ENCODE measurements around the gene KIF4B.
"Not testable (repeated sequence)": the region's sequence is repeated elsewhere in the genome, so short reads cannot be mapped to it uniquely, and the experiment has no call there.

The KIF4B gene

DNA sequence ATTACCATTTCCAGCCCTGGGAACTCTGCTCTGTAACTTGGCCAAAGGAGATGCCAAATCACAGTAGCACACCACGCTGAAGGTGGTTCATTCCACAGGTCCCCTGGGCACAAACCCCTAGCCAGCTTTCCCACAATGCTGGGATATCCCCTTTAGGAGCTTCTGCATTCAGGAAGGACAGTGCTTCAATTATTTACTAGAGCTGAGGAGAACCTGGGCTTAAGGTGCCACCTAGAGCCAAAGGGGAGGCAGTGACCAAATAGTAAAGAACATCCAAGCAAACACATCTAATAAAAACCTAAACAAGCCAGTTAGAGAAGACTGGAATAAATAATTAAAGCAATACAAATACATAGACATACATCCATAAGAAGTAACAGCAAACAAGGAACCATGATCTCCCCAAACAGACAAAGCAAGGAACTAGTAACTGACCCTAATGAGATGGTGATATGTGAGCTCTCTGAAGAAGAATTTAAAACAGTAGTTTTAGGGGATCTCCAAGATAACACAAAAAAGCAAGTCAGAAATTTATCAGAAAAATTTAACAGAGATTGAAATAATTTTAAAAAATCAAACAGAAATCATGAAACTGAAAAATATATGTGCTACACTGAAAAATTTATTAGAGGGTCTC, 14.6 kb downstream of the KIF4B start:
- Histone ChIP-seq H2AFZ (ENCODE audit: low read depth) (no peak overlapping the region), H3K4me3 (IDR thresholded peaks at IDR 0.05; ENCODE audit: insufficient read depth, low read depth, low read length) (no peak overlapping the region), H3K4me1 (ENCODE audit: low read depth, poor library complexity, severe bottlenecking) (no peaks in the 10 kb centered on the region), H4K20me1 (ENCODE audit: insufficient read depth) (no peaks in the 10 kb centered on the region), H3K79me2 (ENCODE audit: insufficient read depth, low read depth) (no peaks in the 10 kb centered on the region), H3K4me2 (no peak overlapping the region), H3K36me3 (ENCODE audit: insufficient read depth) (no peaks in the 10 kb centered on the region), H3K27me3 (ENCODE audit: insufficient read depth, low read depth) (no peaks in the 10 kb centered on the region), H3K27ac (no peak overlapping the region), H3K9ac (no peak overlapping the region)
- TF ChIP-seq, protein P1, sequence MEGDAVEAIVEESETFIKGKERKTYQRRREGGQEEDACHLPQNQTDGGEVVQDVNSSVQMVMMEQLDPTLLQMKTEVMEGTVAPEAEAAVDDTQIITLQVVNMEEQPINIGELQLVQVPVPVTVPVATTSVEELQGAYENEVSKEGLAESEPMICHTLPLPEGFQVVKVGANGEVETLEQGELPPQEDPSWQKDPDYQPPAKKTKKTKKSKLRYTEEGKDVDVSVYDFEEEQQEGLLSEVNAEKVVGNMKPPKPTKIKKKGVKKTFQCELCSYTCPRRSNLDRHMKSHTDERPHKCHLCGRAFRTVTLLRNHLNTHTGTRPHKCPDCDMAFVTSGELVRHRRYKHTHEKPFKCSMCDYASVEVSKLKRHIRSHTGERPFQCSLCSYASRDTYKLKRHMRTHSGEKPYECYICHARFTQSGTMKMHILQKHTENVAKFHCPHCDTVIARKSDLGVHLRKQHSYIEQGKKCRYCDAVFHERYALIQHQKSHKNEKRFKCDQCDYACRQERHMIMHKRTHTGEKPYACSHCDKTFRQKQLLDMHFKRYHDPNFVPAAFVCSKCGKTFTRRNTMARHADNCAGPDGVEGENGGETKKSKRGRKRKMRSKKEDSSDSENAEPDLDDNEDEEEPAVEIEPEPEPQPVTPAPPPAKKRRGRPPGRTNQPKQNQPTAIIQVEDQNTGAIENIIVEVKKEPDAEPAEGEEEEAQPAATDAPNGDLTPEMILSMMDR (conservative IDR thresholded peaks at IDR 0.05; ENCODE audit: low read depth, low read length): no peak

DNA sequence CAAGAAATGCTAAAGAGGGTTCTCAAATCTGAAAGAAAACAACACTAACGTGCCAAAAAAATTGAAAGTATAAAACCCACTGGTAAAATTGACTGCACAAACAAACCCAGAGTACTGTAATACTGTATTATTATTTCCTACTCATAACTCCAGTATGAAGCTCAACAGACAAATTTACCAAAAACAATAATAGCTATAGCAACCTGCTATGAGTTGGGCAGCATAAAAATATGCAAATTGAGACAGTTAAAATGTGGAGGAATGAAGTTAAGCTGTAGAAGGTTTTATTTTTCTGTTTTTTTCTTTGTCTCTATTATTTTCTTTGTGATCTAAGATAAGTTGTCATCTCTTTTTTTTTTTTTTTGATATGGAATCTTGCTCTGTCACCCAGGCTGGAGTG, 15.7 kb downstream of the KIF4B start:
- no peak overlapping the region for H2AFZ ChIP-seq (ENCODE audit: low read depth)
- no peak overlapping the region for H3K4me3 ChIP-seq (IDR thresholded peaks at IDR 0.05; ENCODE audit: insufficient read depth, low read depth, low read length)
- TF ChIP-seq, protein P1 (conservative IDR thresholded peaks at IDR 0.05; ENCODE audit: low read depth, low read length): no peak
- no peaks in the 10 kb centered on the region for H3K27me3 ChIP-seq (ENCODE audit: insufficient read depth, low read depth)
- H3K36me3 ChIP-seq (ENCODE audit: insufficient read depth): no peaks in the 10 kb centered on the region
- no peaks in the 10 kb centered on the region for H3K4me1 ChIP-seq (ENCODE audit: low read depth, poor library complexity, severe bottlenecking)
- H3K79me2 ChIP-seq (ENCODE audit: insufficient read depth, low read depth): no peaks in the 10 kb centered on the region
- H4K20me1 ChIP-seq (ENCODE audit: insufficient read depth): no peaks in the 10 kb centered on the region
- no peak overlapping the region for H3K9ac ChIP-seq
- no peak overlapping the region for H3K27ac ChIP-seq
- H3K4me2 ChIP-seq: no peak overlapping the region

DNA sequence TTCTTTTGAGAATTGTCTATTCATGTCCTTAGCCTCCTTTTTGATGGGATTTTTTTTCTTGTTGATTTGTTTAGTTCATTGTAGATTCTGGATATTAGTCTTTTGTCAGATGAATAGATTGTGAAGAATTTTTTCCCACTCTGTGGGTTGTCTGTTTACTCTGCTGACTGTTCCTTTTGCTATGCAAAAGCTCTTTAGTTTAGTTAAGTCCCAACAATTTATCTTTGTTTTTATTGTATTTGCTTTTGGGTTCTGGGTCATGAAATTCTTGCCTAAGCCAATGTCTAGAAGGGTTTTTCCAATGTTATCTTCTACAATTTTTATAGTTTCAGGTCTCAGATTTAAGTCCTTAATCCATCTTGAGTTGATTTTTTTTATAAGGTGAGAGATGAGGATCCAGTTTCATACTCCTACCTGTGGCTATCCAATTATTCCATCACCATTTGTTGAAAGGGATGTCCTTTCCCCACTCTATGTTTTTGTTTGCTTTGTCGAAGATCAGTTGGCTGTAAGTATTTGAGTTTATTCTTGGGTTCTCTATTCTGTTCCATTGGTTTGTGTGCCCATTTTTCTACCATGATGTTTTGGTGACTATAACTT, 20.7 kb downstream of the KIF4B start:
- H3K36me3 ChIP-seq (ENCODE audit: insufficient read depth); H3K79me2 ChIP-seq (ENCODE audit: insufficient read depth, low read depth); H3K9ac ChIP-seq; H3K4me2 ChIP-seq; H3K27me3 ChIP-seq (ENCODE audit: insufficient read depth, low read depth); H3K4me1 ChIP-seq (ENCODE audit: low read depth, poor library complexity, severe bottlenecking); H3K27ac ChIP-seq; H4K20me1 ChIP-seq (ENCODE audit: insufficient read depth); H3K4me3 ChIP-seq (IDR thresholded peaks at IDR 0.05; ENCODE audit: insufficient read depth, low read depth, low read length); H2AFZ ChIP-seq (ENCODE audit: low read depth): not testable (repeated sequence)

DNA sequence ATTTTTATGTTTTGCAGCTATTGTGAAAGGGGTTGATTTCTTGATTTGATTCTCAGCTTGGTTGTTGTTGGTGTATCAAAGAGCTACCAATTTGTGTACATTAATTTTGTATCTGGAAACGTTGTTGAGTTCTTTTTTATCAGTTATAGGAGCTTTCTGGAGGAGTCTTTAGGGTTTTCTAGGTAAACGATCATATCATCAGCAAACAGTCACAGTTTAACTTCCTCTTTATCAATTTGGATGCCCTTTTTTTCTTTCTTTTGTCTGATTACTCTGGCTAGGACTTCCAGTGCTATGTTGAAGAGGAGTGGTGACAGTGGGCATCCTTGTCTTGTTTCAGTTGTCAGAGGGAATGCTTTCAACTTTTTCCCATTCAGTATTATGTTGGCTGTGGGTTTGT, 21.5 kb downstream of the KIF4B start:
- not testable (repeated sequence) for H3K4me1 ChIP-seq (ENCODE audit: low read depth, poor library complexity, severe bottlenecking); H3K4me3 ChIP-seq (IDR thresholded peaks at IDR 0.05; ENCODE audit: insufficient read depth, low read depth, low read length); H3K9ac ChIP-seq; H3K79me2 ChIP-seq (ENCODE audit: insufficient read depth, low read depth); H3K27me3 ChIP-seq (ENCODE audit: insufficient read depth, low read depth); H2AFZ ChIP-seq (ENCODE audit: low read depth); H3K36me3 ChIP-seq (ENCODE audit: insufficient read depth); H3K27ac ChIP-seq; H3K4me2 ChIP-seq; H4K20me1 ChIP-seq (ENCODE audit: insufficient read depth)

DNA sequence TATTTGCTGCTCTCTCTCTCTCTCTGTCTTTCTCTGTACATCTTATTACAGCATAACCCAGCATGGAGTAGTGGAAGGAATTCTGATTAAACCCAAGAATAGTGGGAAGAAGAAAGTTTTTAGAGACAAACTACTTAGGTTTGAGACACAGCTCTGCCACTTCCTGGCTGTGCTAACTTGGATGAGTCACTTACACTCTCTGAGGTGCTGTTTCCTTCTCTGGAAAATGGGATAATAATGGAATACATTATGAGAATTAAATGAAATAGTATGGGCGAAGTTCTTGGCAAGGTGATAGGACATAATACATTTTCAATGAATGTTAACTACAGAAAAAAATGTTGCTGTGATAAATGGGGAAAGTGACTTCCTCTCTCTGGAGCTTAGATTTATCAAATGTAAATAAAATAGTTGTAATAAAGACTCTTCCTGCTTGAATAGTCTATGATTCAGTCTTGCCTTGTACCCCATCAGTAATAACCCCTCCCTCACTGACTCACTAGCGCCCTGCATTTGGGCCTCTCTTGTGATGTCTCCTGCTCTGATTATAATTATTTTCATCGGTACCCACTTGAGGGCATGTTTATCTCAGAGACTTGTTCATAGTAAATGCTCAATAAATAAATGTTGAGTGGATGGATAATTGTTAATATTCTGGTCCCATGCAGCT, 27.6 kb downstream of the KIF4B start:
- Histone ChIP-seq H3K36me3 (ENCODE audit: insufficient read depth) (no peaks in the 10 kb centered on the region), H2AFZ (ENCODE audit: low read depth) (no peak overlapping the region), H3K4me1 (ENCODE audit: low read depth, poor library complexity, severe bottlenecking) (no peaks in the 10 kb centered on the region), H3K9ac (no peak overlapping the region), H3K27me3 (ENCODE audit: insufficient read depth, low read depth) (no peaks in the 10 kb centered on the region), H3K79me2 (ENCODE audit: insufficient read depth, low read depth) (no peaks in the 10 kb centered on the region), H3K27ac (no peak overlapping the region), H3K4me3 (IDR thresholded peaks at IDR 0.05; ENCODE audit: insufficient read depth, low read depth, low read length) (no peak overlapping the region), H3K4me2 (no peak overlapping the region), H4K20me1 (ENCODE audit: insufficient read depth) (no peaks in the 10 kb centered on the region)
- TF ChIP-seq, protein P1 (conservative IDR thresholded peaks at IDR 0.05; ENCODE audit: low read depth, low read length): no peak
